GM12878 (cell line): Measurements from ENCODE around the gene ENDOG. TPM values are rescaled to one million over a fixed set of nuclear protein-coding genes. Genes with fewer than 3 reads are reported as not detected.

ENCODE experiments used
- ATAC-seq: fragments of 200-7000 bp; cut with Tn5 transposase; 3 replicates; pipeline ENCODE4 v1.9.1; 2020; ENCODE audit warnings: mild to moderate bottlenecking, moderate library complexity
- BruUV-seq: library from RNA; stranded (reverse); fragments of 400-500 nt; replicated peaks from 2 replicates; lab custom pipeline; 2021; lab: Mats Ljungman, UMichigan
- CTCF ChIA-PET: fragments of 300-600 bp; sonication (Branson Sonifier 250); formaldehyde crosslinking; extraction: SDS; loops from one replicate; lab custom pipeline; 2021; ENCODE audit warnings: inconsistent platforms; lab: Yijun Ruan, JAX
- POLR2A ChIA-PET: fragments of 350-600 bp; formaldehyde crosslinking; extraction: SDS; loops from one replicate; lab custom pipeline; 2021; ENCODE audit warnings: inconsistent platforms; lab: Charles Lee
- RAD21 ChIA-PET: fragments of 300-600 bp; sonication (Branson Sonifier 250); formaldehyde crosslinking; loops from one replicate; lab custom pipeline; 2023; ENCODE audit warnings: antibody characterized with exemption; ENCODE audit not compliant: unreplicated experiment; lab: Charles Lee
- SMC1A ChIA-PET: fragments of 300-600 bp; sonication (Branson Sonifier 250); formaldehyde crosslinking; loops from one replicate; lab custom pipeline; 2023; ENCODE audit not compliant: unreplicated experiment, uncharacterized antibody; lab: Charles Lee
- DNase-seq: peaks from one replicate; pipeline ENCODE4 v3.0.0-alpha.2; 2011; ENCODE audit warnings: low read depth, low spot score
- FAIRE-seq: peaks from 3 replicates; lab custom pipeline; 2011; peaks lifted over from hg19 to GRCh38; lab: Jason Lieb, UNC
- H2AFZ ChIP-seq: 2 replicates; pipeline ENCODE4 v1.6.0; 2011; ENCODE audit warnings: low read depth, low read length, control low read depth; ENCODE audit not compliant: control insufficient read depth
- H3K27ac ChIP-seq: 2 replicates; pipeline ENCODE4 v1.5.1; 2011; ENCODE audit warnings: control low read depth; ENCODE audit not compliant: control insufficient read depth, insufficient read depth
- H3K27me3 ChIP-seq, 2 experiments: replicated peaks in 1 of 2; 2 replicates each; pipeline versions ENCODE4 v1.6.0 to v1.6.1; 2011; ENCODE audit warnings: low read length in 1 of 2; ENCODE audit not compliant: control insufficient read depth in 2 of 2, insufficient read depth in 2 of 2
- H3K36me3 ChIP-seq, 2 experiments: 2 replicates each; pipeline ENCODE4 v1.5.1; 2011; ENCODE audit warnings: low read length in 1 of 2; ENCODE audit not compliant: control insufficient read depth in 2 of 2, insufficient read depth in 2 of 2
- H3K4me1 ChIP-seq: 2 replicates; pipeline ENCODE4 v1.6.1; 2011; ENCODE audit warnings: mild to moderate bottlenecking, low read length, moderate library complexity, mixed read lengths; ENCODE audit not compliant: control insufficient read depth, insufficient read depth
- H3K4me2 ChIP-seq: 2 replicates; pipeline ENCODE4 v1.6.0; 2011; ENCODE audit warnings: control low read depth; ENCODE audit not compliant: control insufficient read depth, insufficient read depth
- H3K4me3 ChIP-seq: fragments of 200-600 bp; sonication (generic); 2 replicates; pipeline ENCODE4 v1.5.1; 2016
- H3K79me2 ChIP-seq: 2 replicates; pipeline ENCODE4 v1.6.0; 2011; ENCODE audit warnings: low read length; ENCODE audit not compliant: control insufficient read depth, insufficient read depth
- H3K9ac ChIP-seq: 2 replicates; pipeline ENCODE4 v1.8.0; 2011; ENCODE audit warnings: low read length, control low read depth, mixed read lengths; ENCODE audit not compliant: control insufficient read depth, insufficient read depth
- H3K9me3 ChIP-seq: replicated peaks from 3 replicates; pipeline ENCODE4 v1.5.1; 2011; ENCODE audit warnings: mild to moderate bottlenecking, low read length; ENCODE audit not compliant: control insufficient read depth, insufficient read depth
- H4K20me1 ChIP-seq: 2 replicates; pipeline ENCODE4 v1.6.0; 2011; ENCODE audit not compliant: control insufficient read depth, insufficient read depth
- FOXM1 ChIP-seq: IDR thresholded peaks from 2 replicates; pipeline ENCODE4 v1.6.1; 2012; ENCODE audit warnings: low read depth, mild to moderate bottlenecking, inconsistent platforms, low read length, moderate library complexity
- KAT2A ChIP-seq: conservative IDR thresholded peaks from 2 replicates; pipeline ENCODE4 v1.6.1; 2011; ENCODE audit warnings: low read depth, low read length; ENCODE audit not compliant: control insufficient read depth
- STAT1 ChIP-seq: fragments of 450-650 bp; conservative IDR thresholded peaks from 2 replicates; pipeline ENCODE4 v1.6.1; 2014; ENCODE audit warnings: antibody characterized with exemption, mild to moderate bottlenecking
- ZNF217 ChIP-seq: fragments of 450-650 bp; IDR thresholded peaks from 2 replicates; pipeline ENCODE4 v1.6.1; 2017; ENCODE audit warnings: antibody characterized with exemption, mild to moderate bottlenecking
- WGBS: methylation state at CpG from one replicate; pipeline ENCODE4 v1.1.6; 2016; ENCODE audit warnings: low lambda C conversion rate; ENCODE audit not compliant: insufficient replicate concordance, insufficient coverage; ENCODE audit errors: missing lambda C conversion rate; 5-methylcytosine and 5-hydroxymethylcytosine counted together
- in situ Hi-C: fragments of 300-500 bp; cut with MboI; formaldehyde crosslinking; loops from 9 replicates; pipeline ENCODE4 v1.14.3; 2018; ENCODE audit warnings: mixed read lengths
- intact Hi-C: fragments of 100-400 bp; cut with micrococcal nuclease; formaldehyde crosslinking; loops from one replicate; pipeline ENCODE4 v1.14.2; 2022; ENCODE audit not compliant: unreplicated experiment
- polyA plus RNA-seq, 11 experiments: library from polyadenylated mRNA; depleted of rRNA in 4 of 11; unstranded in 6 of 11; stranded (reverse) in 5 of 11; fragments of >200 nt; fragmentation: Nextera tagmentation in 4 of 11; fragmentation: Illumina TruSeq in 1 of 11; extraction: Ambion mirVana in 4 of 11; extraction: Trizol in 1 of 11; gene quantifications; 1 replicate in 1 of 11; 2 replicates in 10 of 11; pipeline versions ENCODE4 v1.2.1 to v1.2.3, GENCODE V29; 2011 to 2016; ENCODE audit warnings: inconsistent platforms in 2 of 11, missing spikeins in 2 of 11, low read depth in 1 of 11
- total RNA-seq, 4 experiments: library from RNA; depleted of rRNA in 3 of 4; stranded (reverse); fragments of >200 nt in 3 of 4; fragmentation: Illumina TruSeq in 1 of 4; extraction: Trizol in 1 of 4; gene quantifications; 2 replicates each; pipeline versions ENCODE4 v1.2.1 to v1.2.3, GENCODE V29; 2013 to 2021
- TF ChIP-seq, protein P1 (sequence below): IDR thresholded peaks from 2 replicates; pipeline ENCODE4 v1.6.1; 2012; ENCODE audit warnings: low read depth, low read length, improper control_type of control experiment
- TF ChIP-seq, protein P2 (sequence below): fragments of 450-650 bp; IDR thresholded peaks from 2 replicates; pipeline ENCODE4 v1.6.1; 2016; ENCODE audit warnings: mild to moderate bottlenecking
- TF ChIP-seq, protein P3 (sequence below): fragments of 450-650 bp; IDR thresholded peaks from 2 replicates; pipeline ENCODE4 v1.6.1; 2016; ENCODE audit warnings: mild to moderate bottlenecking, moderate library complexity, borderline replicate concordance
- TF ChIP-seq, protein P4 (sequence below): fragments of 450-650 bp; IDR thresholded peaks from 2 replicates; pipeline ENCODE4 v1.6.1; 2017; ENCODE audit warnings: mild to moderate bottlenecking, low read depth, inconsistent platforms; ENCODE audit not compliant: poor library complexity, severe bottlenecking
- TF ChIP-seq, protein P5 (sequence below): fragments of 450-650 bp; conservative IDR thresholded peaks from 2 replicates; pipeline ENCODE4 v1.6.1; 2017; ENCODE audit warnings: mild to moderate bottlenecking, moderate library complexity

Gene ENDOG
- total and polyA plus RNA-seq, 10 of the 15 experiments (the other 5 are each of a cell fraction or from before 2014, with no cell fraction given): 0.84 to 29.2 (median 9.0) TPM

DNA sequence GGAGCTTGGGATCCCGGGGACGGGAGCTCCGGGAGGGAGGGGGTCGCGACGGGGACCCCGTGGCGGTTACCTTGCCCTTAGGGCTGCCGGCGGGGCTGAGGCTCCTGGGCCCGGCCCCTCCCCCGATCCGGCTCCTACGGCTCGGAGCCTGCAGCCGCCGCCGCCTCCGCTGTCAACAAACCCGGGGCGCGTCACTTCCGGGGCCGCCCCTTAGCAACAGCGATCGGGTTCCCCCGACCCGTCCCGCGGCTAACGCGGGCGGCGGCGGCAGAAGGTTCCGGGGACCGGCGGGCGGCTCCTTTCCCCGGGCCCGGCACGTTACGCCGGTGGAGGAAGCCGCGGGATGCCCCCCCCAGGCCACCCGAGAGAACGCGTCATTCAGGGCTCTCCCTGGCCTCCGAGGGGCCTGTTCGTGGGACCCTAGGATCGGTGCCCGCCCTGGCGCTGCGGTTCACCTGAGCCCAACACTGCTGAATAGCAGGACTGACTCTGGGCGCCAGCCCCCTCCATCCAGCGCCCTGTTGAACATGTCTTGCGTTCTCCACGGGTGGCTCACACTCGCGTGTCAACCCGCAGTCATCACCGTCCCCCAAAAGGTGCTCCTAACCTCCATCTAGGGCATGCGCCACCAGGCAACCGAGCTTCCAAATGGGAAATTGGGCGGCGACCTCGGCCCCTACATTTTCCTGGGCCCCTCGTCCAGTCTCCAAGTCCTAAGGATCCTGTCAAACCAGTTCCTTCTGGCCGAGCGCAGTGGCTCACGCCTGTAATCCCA, 46.4 kb upstream of the ENDOG start, which contains the start of gene ZER1:
ZER1 (minus strand) TSS at position 183 of the 775 bp plus-strand sequence. CDS start 16,362 bp downstream, outside the sequence.
- no peak for FAIRE-seq
- peaks cover 3% of the 10 kb centered on the region; the same call in 2 of the 3 replicates for H3K9me3 ChIP-seq
- H4K20me1 ChIP-seq: no peaks in the 10 kb centered on the region
- CTCF ChIA-PET: interaction anchor here (1.5 to 3.5 kb wide), 3 partner anchors 10 to 46 kb away, joined by 5 to 14 read pairs (median 5); partner anchors contain the start of gene ENDOG
- RAD21 ChIA-PET: interaction anchor here (0.9 to 1.7 kb wide), 5 partner anchors 10 to 128 kb away, joined by 3 to 5 read pairs (median 4); no protein-coding TSS in a partner anchor
- POLR2A ChIA-PET: interaction anchor here (1.3 to 2.4 kb wide), 4 partner anchors 14 to 87 kb away, joined by 6 to 12 read pairs (median 8); partner anchors contain the start of gene ENDOG
- in situ Hi-C loops: no loop called here
- H2AFZ ChIP-seq: peak within 1 kb of the TSS; percentile 99
- no peaks in the 10 kb centered on the region for H3K36me3 ChIP-seq
- H3K79me2 ChIP-seq: peaks cover 4% of the 10 kb centered on the region
- peak; percentile 96 for ATAC-seq
- WGBS: 4% methylated on average over 69 of the region's 72 CpGs
- H3K27me3 ChIP-seq: no peaks in the 10 kb centered on the region
- DNase-seq: peak; percentile 24
- peak within 1 kb of the TSS; percentile 96 for H3K9ac ChIP-seq
- peak within 1 kb of the TSS; percentile 98 for H3K4me2 ChIP-seq
- TSS peak; percentile 91 for BruUV-seq
- SMC1A ChIA-PET: interaction anchor here (0.8 to 2.9 kb wide), 7 partner anchors 10 to 274 kb away, joined by 3 to 18 read pairs (median 3); partner anchors contain the start of gene ZDHHC12
- no peaks in the 10 kb centered on the region for H3K4me1 ChIP-seq
- peak within 1 kb of the TSS; percentile 81 for H3K4me3 ChIP-seq
- intact Hi-C loops: loop anchor here (2.0 to 10.0 kb wide), 2 partner anchors 15 to 117 kb away; partner anchors contain the start of genes DYNC2I2 and TBC1D13
- H3K27ac ChIP-seq: peak within 1 kb of the TSS; percentile 90
- TF ChIP-seq FOXM1 (no peak), KAT2A (no peak), STAT1 (peak; percentile 89), ZNF217 (no peak)
- TF ChIP-seq, protein P1, sequence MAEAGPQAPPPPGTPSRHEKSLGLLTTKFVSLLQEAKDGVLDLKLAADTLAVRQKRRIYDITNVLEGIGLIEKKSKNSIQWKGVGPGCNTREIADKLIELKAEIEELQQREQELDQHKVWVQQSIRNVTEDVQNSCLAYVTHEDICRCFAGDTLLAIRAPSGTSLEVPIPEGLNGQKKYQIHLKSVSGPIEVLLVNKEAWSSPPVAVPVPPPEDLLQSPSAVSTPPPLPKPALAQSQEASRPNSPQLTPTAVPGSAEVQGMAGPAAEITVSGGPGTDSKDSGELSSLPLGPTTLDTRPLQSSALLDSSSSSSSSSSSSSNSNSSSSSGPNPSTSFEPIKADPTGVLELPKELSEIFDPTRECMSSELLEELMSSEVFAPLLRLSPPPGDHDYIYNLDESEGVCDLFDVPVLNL: no peak
- TF ChIP-seq, protein P2, sequence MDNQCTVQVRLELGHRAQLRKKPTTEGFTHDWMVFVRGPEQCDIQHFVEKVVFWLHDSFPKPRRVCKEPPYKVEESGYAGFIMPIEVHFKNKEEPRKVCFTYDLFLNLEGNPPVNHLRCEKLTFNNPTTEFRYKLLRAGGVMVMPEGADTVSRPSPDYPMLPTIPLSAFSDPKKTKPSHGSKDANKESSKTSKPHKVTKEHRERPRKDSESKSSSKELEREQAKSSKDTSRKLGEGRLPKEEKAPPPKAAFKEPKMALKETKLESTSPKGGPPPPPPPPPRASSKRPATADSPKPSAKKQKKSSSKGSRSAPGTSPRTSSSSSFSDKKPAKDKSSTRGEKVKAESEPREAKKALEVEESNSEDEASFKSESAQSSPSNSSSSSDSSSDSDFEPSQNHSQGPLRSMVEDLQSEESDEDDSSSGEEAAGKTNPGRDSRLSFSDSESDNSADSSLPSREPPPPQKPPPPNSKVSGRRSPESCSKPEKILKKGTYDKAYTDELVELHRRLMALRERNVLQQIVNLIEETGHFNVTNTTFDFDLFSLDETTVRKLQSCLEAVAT: no peak
- TF ChIP-seq, protein P3, sequence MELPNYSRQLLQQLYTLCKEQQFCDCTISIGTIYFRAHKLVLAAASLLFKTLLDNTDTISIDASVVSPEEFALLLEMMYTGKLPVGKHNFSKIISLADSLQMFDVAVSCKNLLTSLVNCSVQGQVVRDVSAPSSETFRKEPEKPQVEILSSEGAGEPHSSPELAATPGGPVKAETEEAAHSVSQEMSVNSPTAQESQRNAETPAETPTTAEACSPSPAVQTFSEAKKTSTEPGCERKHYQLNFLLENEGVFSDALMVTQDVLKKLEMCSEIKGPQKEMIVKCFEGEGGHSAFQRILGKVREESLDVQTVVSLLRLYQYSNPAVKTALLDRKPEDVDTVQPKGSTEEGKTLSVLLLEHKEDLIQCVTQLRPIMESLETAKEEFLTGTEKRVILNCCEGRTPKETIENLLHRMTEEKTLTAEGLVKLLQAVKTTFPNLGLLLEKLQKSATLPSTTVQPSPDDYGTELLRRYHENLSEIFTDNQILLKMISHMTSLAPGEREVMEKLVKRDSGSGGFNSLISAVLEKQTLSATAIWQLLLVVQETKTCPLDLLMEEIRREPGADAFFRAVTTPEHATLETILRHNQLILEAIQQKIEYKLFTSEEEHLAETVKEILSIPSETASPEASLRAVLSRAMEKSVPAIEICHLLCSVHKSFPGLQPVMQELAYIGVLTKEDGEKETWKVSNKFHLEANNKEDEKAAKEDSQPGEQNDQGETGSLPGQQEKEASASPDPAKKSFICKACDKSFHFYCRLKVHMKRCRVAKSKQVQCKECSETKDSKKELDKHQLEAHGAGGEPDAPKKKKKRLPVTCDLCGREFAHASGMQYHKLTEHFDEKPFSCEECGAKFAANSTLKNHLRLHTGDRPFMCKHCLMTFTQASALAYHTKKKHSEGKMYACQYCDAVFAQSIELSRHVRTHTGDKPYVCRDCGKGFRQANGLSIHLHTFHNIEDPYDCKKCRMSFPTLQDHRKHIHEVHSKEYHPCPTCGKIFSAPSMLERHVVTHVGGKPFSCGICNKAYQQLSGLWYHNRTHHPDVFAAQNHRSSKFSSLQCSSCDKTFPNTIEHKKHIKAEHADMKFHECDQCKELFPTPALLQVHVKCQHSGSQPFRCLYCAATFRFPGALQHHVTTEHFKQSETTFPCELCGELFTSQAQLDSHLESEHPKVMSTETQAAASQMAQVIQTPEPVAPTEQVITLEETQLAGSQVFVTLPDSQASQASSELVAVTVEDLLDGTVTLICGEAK: peak; percentile 96
- TF ChIP-seq, protein P4, sequence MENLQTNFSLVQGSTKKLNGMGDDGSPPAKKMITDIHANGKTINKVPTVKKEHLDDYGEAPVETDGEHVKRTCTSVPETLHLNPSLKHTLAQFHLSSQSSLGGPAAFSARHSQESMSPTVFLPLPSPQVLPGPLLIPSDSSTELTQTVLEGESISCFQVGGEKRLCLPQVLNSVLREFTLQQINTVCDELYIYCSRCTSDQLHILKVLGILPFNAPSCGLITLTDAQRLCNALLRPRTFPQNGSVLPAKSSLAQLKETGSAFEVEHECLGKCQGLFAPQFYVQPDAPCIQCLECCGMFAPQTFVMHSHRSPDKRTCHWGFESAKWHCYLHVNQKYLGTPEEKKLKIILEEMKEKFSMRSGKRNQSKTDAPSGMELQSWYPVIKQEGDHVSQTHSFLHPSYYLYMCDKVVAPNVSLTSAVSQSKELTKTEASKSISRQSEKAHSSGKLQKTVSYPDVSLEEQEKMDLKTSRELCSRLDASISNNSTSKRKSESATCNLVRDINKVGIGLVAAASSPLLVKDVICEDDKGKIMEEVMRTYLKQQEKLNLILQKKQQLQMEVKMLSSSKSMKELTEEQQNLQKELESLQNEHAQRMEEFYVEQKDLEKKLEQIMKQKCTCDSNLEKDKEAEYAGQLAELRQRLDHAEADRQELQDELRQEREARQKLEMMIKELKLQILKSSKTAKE: no peak
- TF ChIP-seq, protein P5, sequence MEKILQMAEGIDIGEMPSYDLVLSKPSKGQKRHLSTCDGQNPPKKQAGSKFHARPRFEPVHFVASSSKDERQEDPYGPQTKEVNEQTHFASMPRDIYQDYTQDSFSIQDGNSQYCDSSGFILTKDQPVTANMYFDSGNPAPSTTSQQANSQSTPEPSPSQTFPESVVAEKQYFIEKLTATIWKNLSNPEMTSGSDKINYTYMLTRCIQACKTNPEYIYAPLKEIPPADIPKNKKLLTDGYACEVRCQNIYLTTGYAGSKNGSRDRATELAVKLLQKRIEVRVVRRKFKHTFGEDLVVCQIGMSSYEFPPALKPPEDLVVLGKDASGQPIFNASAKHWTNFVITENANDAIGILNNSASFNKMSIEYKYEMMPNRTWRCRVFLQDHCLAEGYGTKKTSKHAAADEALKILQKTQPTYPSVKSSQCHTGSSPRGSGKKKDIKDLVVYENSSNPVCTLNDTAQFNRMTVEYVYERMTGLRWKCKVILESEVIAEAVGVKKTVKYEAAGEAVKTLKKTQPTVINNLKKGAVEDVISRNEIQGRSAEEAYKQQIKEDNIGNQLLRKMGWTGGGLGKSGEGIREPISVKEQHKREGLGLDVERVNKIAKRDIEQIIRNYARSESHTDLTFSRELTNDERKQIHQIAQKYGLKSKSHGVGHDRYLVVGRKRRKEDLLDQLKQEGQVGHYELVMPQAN: peak; percentile 78
